Measurements from ENCODE around the gene WDFY1. TPM values are rescaled to one million over a fixed set of nuclear protein-coding genes. Genes with fewer than 3 reads are reported as not detected.

WDFY1 gene
- total and polyA plus RNA-seq, 2 experiments from 2014 or later: 54.5 to 127 TPM

DNA sequence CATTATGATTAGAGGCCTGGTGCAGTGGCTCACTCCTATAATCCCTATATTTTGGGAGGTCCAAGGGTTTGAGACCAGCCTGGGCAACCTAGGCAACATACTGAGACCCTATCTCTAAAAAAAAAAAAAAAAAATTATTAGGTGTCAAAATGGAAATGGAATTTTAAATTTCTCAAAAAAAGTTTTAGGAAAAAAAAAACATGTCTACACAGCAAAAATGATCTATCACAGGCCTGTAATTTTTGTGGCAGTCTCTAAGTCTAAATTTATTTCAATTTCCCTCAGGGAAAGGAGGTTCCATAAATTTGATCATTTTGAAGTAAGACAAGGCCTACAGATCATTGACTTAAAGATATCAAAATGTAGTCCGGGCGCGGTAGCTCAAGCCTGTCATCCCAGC, 28.5 kb upstream of the WDFY1 start:
- TF ChIP-seq CREB1 (CRISPR knock-in tag; IDR thresholded peaks at IDR 0.05; ENCODE audit: low read depth) (no peak), JUNB (IDR thresholded peaks at IDR 0.05; ENCODE audit: unreplicated experiment) (no peak), EZH2phosphoT487 (IDR thresholded peaks at IDR 0.05; ENCODE audit: unreplicated experiment) (no peak), EZH2 (IDR thresholded peaks at IDR 0.05; ENCODE audit: low read depth, unreplicated experiment) (no peak), NANOG (IDR thresholded peaks at IDR 0.05; ENCODE audit: borderline replicate concordance) (no peak), ZNF114 (CRISPR knock-in tag; IDR thresholded peaks at IDR 0.05) (no peak), POLR2AphosphoS5 (IDR thresholded peaks at IDR 0.05; ENCODE audit: low read depth) (no peak), CTCF (conservative IDR thresholded peaks at IDR 0.05; ENCODE audit: low read depth in 2 of 2) (no peak), ZNF331 (CRISPR knock-in tag; IDR thresholded peaks at IDR 0.05; ENCODE audit: low read depth) (no peak), STAT1 (IDR thresholded peaks at IDR 0.05; ENCODE audit: unreplicated experiment) (no peak), ETS1 (IDR thresholded peaks at IDR 0.05) (no peak)
- TF ChIP-seq, protein P1, sequence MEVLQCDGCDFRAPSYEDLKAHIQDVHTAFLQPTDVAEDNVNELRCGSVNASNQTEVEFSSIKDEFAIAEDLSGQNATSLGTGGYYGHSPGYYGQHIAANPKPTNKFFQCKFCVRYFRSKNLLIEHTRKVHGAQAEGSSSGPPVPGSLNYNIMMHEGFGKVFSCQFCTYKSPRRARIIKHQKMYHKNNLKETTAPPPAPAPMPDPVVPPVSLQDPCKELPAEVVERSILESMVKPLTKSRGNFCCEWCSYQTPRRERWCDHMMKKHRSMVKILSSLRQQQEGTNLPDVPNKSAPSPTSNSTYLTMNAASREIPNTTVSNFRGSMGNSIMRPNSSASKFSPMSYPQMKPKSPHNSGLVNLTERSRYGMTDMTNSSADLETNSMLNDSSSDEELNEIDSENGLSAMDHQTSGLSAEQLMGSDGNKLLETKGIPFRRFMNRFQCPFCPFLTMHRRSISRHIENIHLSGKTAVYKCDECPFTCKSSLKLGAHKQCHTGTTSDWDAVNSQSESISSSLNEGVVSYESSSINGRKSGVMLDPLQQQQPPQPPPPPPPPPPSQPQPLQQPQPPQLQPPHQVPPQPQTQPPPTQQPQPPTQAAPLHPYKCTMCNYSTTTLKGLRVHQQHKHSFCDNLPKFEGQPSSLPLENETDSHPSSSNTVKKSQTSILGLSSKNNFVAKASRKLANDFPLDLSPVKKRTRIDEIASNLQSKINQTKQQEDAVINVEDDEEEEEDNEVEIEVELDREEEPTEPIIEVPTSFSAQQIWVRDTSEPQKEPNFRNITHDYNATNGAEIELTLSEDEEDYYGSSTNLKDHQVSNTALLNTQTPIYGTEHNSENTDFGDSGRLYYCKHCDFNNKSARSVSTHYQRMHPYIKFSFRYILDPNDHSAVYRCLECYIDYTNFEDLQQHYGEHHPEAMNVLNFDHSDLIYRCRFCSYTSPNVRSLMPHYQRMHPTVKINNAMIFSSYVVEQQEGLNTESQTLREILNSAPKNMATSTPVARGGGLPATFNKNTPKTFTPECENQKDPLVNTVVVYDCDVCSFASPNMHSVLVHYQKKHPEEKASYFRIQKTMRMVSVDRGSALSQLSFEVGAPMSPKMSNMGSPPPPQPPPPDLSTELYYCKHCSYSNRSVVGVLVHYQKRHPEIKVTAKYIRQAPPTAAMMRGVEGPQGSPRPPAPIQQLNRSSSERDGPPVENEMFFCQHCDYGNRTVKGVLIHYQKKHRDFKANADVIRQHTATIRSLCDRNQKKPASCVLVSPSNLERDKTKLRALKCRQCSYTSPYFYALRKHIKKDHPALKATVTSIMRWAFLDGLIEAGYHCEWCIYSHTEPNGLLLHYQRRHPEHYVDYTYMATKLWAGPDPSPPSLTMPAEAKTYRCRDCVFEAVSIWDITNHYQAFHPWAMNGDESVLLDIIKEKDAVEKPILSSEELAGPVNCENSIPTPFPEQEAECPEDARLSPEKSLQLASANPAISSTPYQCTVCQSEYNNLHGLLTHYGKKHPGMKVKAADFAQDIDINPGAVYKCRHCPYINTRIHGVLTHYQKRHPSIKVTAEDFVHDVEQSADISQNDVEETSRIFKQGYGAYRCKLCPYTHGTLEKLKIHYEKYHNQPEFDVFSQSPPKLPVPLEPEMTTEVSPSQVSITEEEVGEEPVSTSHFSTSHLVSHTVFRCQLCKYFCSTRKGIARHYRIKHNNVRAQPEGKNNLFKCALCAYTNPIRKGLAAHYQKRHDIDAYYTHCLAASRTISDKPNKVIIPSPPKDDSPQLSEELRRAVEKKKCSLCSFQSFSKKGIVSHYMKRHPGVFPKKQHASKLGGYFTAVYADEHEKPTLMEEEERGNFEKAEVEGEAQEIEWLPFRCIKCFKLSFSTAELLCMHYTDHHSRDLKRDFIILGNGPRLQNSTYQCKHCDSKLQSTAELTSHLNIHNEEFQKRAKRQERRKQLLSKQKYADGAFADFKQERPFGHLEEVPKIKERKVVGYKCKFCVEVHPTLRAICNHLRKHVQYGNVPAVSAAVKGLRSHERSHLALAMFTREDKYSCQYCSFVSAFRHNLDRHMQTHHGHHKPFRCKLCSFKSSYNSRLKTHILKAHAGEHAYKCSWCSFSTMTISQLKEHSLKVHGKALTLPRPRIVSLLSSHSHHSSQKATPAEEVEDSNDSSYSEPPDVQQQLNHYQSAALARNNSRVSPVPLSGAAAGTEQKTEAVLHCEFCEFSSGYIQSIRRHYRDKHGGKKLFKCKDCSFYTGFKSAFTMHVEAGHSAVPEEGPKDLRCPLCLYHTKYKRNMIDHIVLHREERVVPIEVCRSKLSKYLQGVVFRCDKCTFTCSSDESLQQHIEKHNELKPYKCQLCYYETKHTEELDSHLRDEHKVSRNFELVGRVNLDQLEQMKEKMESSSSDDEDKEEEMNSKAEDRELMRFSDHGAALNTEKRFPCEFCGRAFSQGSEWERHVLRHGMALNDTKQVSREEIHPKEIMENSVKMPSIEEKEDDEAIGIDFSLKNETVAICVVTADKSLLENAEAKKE (CRISPR knock-in tag; IDR thresholded peaks at IDR 0.05): no peak
- TF ChIP-seq, protein P2, sequence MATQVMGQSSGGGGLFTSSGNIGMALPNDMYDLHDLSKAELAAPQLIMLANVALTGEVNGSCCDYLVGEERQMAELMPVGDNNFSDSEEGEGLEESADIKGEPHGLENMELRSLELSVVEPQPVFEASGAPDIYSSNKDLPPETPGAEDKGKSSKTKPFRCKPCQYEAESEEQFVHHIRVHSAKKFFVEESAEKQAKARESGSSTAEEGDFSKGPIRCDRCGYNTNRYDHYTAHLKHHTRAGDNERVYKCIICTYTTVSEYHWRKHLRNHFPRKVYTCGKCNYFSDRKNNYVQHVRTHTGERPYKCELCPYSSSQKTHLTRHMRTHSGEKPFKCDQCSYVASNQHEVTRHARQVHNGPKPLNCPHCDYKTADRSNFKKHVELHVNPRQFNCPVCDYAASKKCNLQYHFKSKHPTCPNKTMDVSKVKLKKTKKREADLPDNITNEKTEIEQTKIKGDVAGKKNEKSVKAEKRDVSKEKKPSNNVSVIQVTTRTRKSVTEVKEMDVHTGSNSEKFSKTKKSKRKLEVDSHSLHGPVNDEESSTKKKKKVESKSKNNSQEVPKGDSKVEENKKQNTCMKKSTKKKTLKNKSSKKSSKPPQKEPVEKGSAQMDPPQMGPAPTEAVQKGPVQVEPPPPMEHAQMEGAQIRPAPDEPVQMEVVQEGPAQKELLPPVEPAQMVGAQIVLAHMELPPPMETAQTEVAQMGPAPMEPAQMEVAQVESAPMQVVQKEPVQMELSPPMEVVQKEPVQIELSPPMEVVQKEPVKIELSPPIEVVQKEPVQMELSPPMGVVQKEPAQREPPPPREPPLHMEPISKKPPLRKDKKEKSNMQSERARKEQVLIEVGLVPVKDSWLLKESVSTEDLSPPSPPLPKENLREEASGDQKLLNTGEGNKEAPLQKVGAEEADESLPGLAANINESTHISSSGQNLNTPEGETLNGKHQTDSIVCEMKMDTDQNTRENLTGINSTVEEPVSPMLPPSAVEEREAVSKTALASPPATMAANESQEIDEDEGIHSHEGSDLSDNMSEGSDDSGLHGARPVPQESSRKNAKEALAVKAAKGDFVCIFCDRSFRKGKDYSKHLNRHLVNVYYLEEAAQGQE (IDR thresholded peaks at IDR 0.05; ENCODE audit: unreplicated experiment): no peak
- Histone ChIP-seq H3K4me1 (ENCODE audit: insufficient read depth) (no peaks in the 10 kb centered on the region), H3K27me3 (ENCODE audit: insufficient read depth) (no peaks in the 10 kb centered on the region), H3K4me3 (no peak overlapping the region), H3K4me2 (no peak overlapping the region), H3K79me2 (replicated peaks; ENCODE audit: insufficient read depth) (no peaks in the 10 kb centered on the region), H3K36me3 (ENCODE audit: insufficient read depth) (peaks cover 3% of the 10 kb centered on the region; the same call in 1 of the 2 replicates), H2AFZ (no peak overlapping the region), H3K27ac (ENCODE audit: low read depth) (no peak overlapping the region), H3F3A (replicated peaks; ENCODE audit: low read depth) (no peaks in the 10 kb centered on the region), H3K9me2 (ENCODE audit: insufficient read depth) (no peaks in the 10 kb centered on the region), H4K20me1 (replicated peaks; ENCODE audit: insufficient read depth) (no peaks in the 10 kb centered on the region)
- ATAC-seq: no peak
- no peak overlapping the region for H3K27ac Mint-ChIP-seq
- no peak overlapping the region for H3K4me3 Mint-ChIP-seq
- DNase-seq (ENCODE audit: low spot score): no peak
- H3K9me3 Mint-ChIP-seq: no peaks in the 10 kb centered on the region
- H3K27me3 Mint-ChIP-seq (ENCODE audit: insufficient read depth, low read depth, poor library complexity): peaks cover 2% of the 10 kb centered on the region
- no peaks in the 10 kb centered on the region; the same call in 2 of the 3 replicates for H3K36me3 Mint-ChIP-seq (ENCODE audit: low read depth)
- peaks cover 15% of the 10 kb centered on the region; the same call in 2 of the 3 replicates for H3K4me1 Mint-ChIP-seq

Measured in GM23338 (cell line).